IPS DF 6.9 (cell line): Measurements from ENCODE around the gene CADM3.

Experiments
- DNase-seq: peaks from one replicate; pipeline ENCODE4 v3.0.0-alpha.2; 2013; ENCODE audit warnings: low read depth, low spot score
- H3K27ac ChIP-seq: one replicate; pipeline ENCODE4 v1.5.1; 2013; ENCODE audit warnings: low read length, control low read depth
- H3K27me3 ChIP-seq: 2 replicates; pipeline ENCODE4 v1.6.1; 2013; ENCODE audit warnings: mild to moderate bottlenecking, low read length; ENCODE audit not compliant: control insufficient read depth, insufficient read depth
- H3K36me3 ChIP-seq: 2 replicates; pipeline ENCODE4 v1.6.1; 2013; ENCODE audit warnings: low read length; ENCODE audit not compliant: control insufficient read depth, insufficient read depth
- H3K4me1 ChIP-seq: 2 replicates; pipeline ENCODE4 v1.6.1; 2013; ENCODE audit warnings: low read length; ENCODE audit not compliant: control insufficient read depth, insufficient read depth
- H3K4me3 ChIP-seq: 2 replicates; pipeline ENCODE4 v1.5.1; 2013; ENCODE audit warnings: mild to moderate bottlenecking, low read length
- H3K9me3 ChIP-seq: 2 replicates; pipeline ENCODE4 v1.6.1; 2013; ENCODE audit warnings: low read length, inconsistent platforms; ENCODE audit not compliant: control insufficient read depth, insufficient read depth
- WGBS: extraction: QIAGEN DNeasy Blood & Tissue Kit; methylation state at CpG from one replicate; pipeline ENCODE4 v1.1.7; 2013; ENCODE audit warnings: mixed read lengths, missing lambda C conversion rate; ENCODE audit not compliant: insufficient read length, insufficient coverage; 5-methylcytosine and 5-hydroxymethylcytosine counted together

CADM3 gene

DNA sequence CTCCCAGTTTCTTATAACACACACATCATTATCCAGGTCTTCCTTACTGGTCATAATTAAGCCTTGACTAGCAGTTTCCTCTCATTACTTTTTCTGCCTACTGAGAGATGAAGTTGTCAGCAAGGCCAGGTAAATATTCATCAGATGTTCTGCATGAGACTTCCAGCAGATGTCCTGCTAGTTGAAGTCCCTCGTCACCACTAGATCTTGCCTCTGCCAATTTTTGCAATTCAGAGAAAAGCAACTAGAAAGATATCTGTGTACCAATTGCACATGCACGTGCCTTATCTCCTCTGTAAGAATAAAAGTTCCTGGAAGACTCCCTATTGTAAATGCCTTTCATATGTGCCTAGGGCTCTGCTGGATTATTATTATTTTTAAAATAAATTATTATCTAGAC is 51.6 kb downstream of the CADM3 start:
- Histone ChIP-seq H3K27ac (no peak overlapping the region), H3K4me1 (peaks cover 8% of the 10 kb centered on the region; the same call in 1 of the 2 replicates), H3K9me3 (no peaks in the 10 kb centered on the region; the same call in 1 of the 2 replicates), H3K36me3 (no peaks in the 10 kb centered on the region), H3K4me3 (no peak overlapping the region), H3K27me3 (no peaks in the 10 kb centered on the region)
- no peak for DNase-seq
- WGBS, result no CpG with 5 or more reads among the region's 2 CpGs

GRCh38 chr1:159228554-159228953 is 57.1 kb downstream of the CADM3 start:
- DNase-seq, result no peak
- H3K4me1 ChIP-seq, result no peaks in the 10 kb centered on the region
- no peaks in the 10 kb centered on the region for H3K9me3 ChIP-seq
- no CpG with 5 or more reads among the region's 2 CpGs for WGBS
- H3K27ac ChIP-seq, result no peak overlapping the region
- H3K36me3 ChIP-seq, result no peaks in the 10 kb centered on the region
- no peak overlapping the region for H3K4me3 ChIP-seq
- H3K27me3 ChIP-seq, result no peaks in the 10 kb centered on the region

GRCh38 chr1:159229260-159229885 is 58.0 kb downstream of the CADM3 start:
- H3K4me1 ChIP-seq, result no peaks in the 10 kb centered on the region
- DNase-seq, result no peak
- no peak overlapping the region for H3K4me3 ChIP-seq
- no peaks in the 10 kb centered on the region for H3K36me3 ChIP-seq
- H3K27me3 ChIP-seq, result no peaks in the 10 kb centered on the region
- H3K9me3 ChIP-seq, result no peaks in the 10 kb centered on the region
- no peak overlapping the region for H3K27ac ChIP-seq
- WGBS, result no CpG with 5 or more reads among the region's 8 CpGs

DNA sequence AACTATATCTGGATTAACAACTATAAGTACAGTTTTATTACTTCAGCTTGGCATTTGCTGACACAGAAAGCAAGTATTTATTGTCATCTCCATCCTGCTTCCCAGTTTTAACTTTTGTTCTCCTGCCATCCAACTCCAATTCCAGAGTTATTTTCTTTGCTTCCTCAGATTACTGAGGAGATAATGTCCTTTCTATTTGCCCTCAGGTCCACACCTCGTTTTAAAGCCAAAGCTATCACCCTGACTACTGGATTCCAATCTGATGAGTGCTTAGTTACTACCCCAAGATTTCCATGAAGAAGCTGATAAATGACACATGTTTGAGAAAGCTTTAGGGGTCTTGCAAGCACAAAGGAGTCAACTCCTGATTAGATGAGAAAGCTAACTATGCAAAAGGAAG is 58.5 kb downstream of the CADM3 start:
- no CpG with 5 or more reads among the region's 1 CpG for WGBS
- H3K9me3 ChIP-seq, result no peaks in the 10 kb centered on the region
- H3K4me3 ChIP-seq, result no peak overlapping the region
- DNase-seq, result no peak
- no peaks in the 10 kb centered on the region for H3K27me3 ChIP-seq
- H3K36me3 ChIP-seq, result no peaks in the 10 kb centered on the region
- H3K27ac ChIP-seq, result no peak overlapping the region
- H3K4me1 ChIP-seq, result no peaks in the 10 kb centered on the region

- no peak for DNase-seq
- no peaks in the 10 kb centered on the region for H3K36me3 ChIP-seq
- no peaks in the 10 kb centered on the region for H3K9me3 ChIP-seq
- H3K4me3 ChIP-seq, result no peak overlapping the region
- no peaks in the 10 kb centered on the region for H3K27me3 ChIP-seq
- WGBS, result no CpG with 5 or more reads among the region's 4 CpGs
- H3K4me1 ChIP-seq, result no peaks in the 10 kb centered on the region
- no peak overlapping the region for H3K27ac ChIP-seq
These were observed 68.3 kb downstream of the CADM3 start for GRCh38 chr1:159239551-159240220.

GRCh38 chr1:159247266-159247665 is 75.9 kb downstream of the CADM3 start:
- DNase-seq, result no peak
- Histone ChIP-seq H3K27me3 (no peaks in the 10 kb centered on the region), H3K27ac (no peak overlapping the region), H3K4me1 (no peaks in the 10 kb centered on the region), H3K9me3 (no peaks in the 10 kb centered on the region), H3K36me3 (no peaks in the 10 kb centered on the region), H3K4me3 (no peak overlapping the region)
- WGBS, result no CpG with 5 or more reads among the region's 3 CpGs

GRCh38 chr1:159248311-159248710 is 76.9 kb downstream of the CADM3 start:
- no CpG with 5 or more reads among the region's 1 CpG for WGBS
- Histone ChIP-seq H3K4me1 (no peaks in the 10 kb centered on the region), H3K9me3 (no peaks in the 10 kb centered on the region)

DNA sequence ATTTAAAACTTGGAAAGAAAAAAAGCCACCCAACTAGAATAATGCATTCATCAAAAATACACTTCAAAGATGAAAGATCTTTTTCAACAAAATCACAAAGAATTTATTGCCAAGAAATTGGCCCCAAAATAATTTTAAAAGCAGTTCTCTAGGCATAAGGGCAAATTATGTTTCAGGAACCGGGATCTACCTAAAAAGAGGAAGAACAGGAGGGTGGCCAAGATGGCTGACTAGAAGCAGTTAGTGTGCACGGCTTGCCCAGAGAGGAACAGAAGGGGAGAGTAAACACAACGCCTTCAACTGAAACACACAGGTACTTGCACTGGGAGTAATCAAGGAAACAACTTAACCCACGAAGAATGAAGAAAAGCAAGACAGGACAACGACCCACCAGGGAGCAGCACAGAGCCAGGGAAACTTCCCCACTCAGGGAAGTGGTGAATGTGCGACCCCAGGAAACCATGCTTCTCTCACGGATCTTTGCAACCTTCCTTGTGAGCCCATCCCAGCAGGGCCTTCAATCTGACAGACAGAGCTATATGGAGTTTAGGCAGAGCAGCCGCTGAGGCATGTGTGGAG is 79.3 kb downstream of the CADM3 start:
- H3K27ac ChIP-seq, result no peak overlapping the region
- no peaks in the 10 kb centered on the region for H3K4me1 ChIP-seq
- no peaks in the 10 kb centered on the region for H3K9me3 ChIP-seq
- DNase-seq, result peak; percentile 31
- WGBS, result no CpG with 5 or more reads among the region's 8 CpGs
- H3K27me3 ChIP-seq, result no peaks in the 10 kb centered on the region
- H3K36me3 ChIP-seq, result no peaks in the 10 kb centered on the region
- H3K4me3 ChIP-seq, result no peak overlapping the region

More at GRCh38 chr1:159248311-159248710, 76.9 kb downstream of the CADM3 start:
- Histone ChIP-seq H3K27me3 (no peaks in the 10 kb centered on the region), H3K36me3 (no peaks in the 10 kb centered on the region), H3K4me3 (no peak overlapping the region), H3K27ac (no peak overlapping the region)
- no peak for DNase-seq
